Forelimb muscle (tissue), 1 donor: Measurements from ENCODE around the gene RAB30. TPM values are rescaled to one million over a fixed set of nuclear protein-coding genes. Genes with fewer than 3 reads are reported as not detected.

Experiments used
- DNase-seq: peaks from one replicate; pipeline ENCODE4 v3.0.0-alpha.2; 2013; ENCODE audit warnings: low read depth
- polyA plus RNA-seq: library from polyadenylated mRNA; unstranded; fragments of 120-200 nt; gene quantifications from one replicate; pipeline ENCODE4 v1.2.1, GENCODE V29; 2013; ENCODE audit not compliant: insufficient read length

Gene RAB30
- polyA plus RNA-seq, 1 donor, result 11.2 TPM

GRCh38 chr11:83039566-83039965, 32.1 kb downstream of the RAB30 start:
- no peak for DNase-seq

- no peak for DNase-seq
These were observed 33.8 kb downstream of the RAB30 start for GRCh38 chr11:83037877-83038276.

- DNase-seq, result no peak
These were observed 35.0 kb downstream of the RAB30 start for GRCh38 chr11:83036701-83037100.

- no peak for DNase-seq
These were observed 36.4 kb downstream of the RAB30 start for GRCh38 chr11:83035070-83035854.

GRCh38 chr11:83034673-83035014, 37.1 kb downstream of the RAB30 start:
- no peak for DNase-seq

GRCh38 chr11:83033972-83034672, 37.6 kb downstream of the RAB30 start:
- no peak for DNase-seq

GRCh38 chr11:83033371-83033770, 38.3 kb downstream of the RAB30 start:
- DNase-seq, result no peak

GRCh38 chr11:83031127-83031526, 40.6 kb downstream of the RAB30 start:
- DNase-seq, result peak; percentile 62

GRCh38 chr11:83027794-83028193, 43.9 kb downstream of the RAB30 start:
- DNase-seq, result no peak

- DNase-seq, result no peak
These were observed 44.4 kb downstream of the RAB30 start for GRCh38 chr11:83027289-83027688.

- DNase-seq, result no peak
These were observed 45.5 kb downstream of the RAB30 start for GRCh38 chr11:83026229-83026628.

- no peak for DNase-seq
These were observed 46.4 kb downstream of the RAB30 start for GRCh38 chr11:83025267-83025704.

- DNase-seq, result no peak
These were observed 47.3 kb downstream of the RAB30 start for GRCh38 chr11:83024270-83024854.

GRCh38 chr11:83023410-83023809, 48.3 kb downstream of the RAB30 start:
- no peak for DNase-seq

- no peak for DNase-seq
These were observed 49.9 kb downstream of the RAB30 start for GRCh38 chr11:83021780-83022125.

- no peak for DNase-seq
These were observed 50.5 kb downstream of the RAB30 start for GRCh38 chr11:83020942-83021779.

GRCh38 chr11:83019888-83020579, 51.7 kb downstream of the RAB30 start:
- DNase-seq, result no peak

GRCh38 chr11:83014951-83015350, 56.7 kb downstream of the RAB30 start:
- DNase-seq, result no peak

GRCh38 chr11:83012168-83013067, 59.3 kb downstream of the RAB30 start:
- no peak for DNase-seq
